GM19043 (cell line): ENCODE data around the gene COA5.

Experiments
- ATAC-seq: cut with Tn5 transposase; IDR thresholded peaks from one replicate; pipeline ENCODE4 v1.9.1; 2021; ENCODE audit warnings: low read depth; ENCODE audit not compliant: unreplicated experiment

COA5 gene

GRCh38 chr2:98573426-98573825, 34.9 kb downstream of the COA5 start:
- no peak for ATAC-seq

GRCh38 chr2:98572676-98573075, 35.6 kb downstream of the COA5 start:
- no peak for ATAC-seq

DNA sequence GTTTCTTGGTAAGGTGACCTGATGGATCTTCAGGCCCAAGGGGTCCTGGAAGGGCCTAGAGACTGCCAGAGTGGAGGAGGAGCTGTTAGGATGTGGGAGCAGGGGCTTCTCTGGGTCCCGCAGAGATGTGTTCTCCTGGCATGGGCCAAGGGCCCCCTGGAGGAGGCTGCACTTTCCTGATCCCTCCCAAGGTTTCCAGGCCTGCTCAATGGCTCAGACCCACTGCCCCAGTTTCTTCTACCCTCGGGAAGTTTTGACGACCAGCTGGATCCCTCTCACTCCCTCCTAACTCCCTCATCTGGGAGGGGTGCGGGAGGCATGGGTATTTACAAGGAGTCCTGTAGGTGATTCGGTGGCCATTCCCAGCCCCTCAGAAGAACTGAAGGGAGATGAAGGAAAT, 36.1 kb downstream of the COA5 start:
- ATAC-seq: no peak

DNA sequence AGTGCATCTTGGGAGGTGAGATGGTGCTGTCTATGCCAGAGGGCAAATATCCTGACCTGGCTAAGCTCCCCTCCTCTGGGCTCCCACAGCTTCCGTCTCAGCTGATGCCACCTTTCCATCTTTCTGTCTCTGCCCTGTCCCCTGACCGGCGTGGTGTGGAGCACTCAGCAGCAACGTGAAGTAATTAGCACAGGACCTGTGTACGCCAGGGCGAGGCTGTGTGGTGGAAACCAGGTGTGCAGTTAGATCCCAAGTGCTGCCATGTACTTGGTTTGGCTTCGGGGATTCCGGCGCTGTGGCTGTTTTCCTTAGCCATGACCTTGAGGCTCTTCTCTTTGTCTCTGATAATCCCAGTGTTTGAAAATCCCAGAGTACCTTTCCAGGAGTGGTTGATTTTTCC, 36.5 kb downstream of the COA5 start:
- no peak for ATAC-seq

DNA sequence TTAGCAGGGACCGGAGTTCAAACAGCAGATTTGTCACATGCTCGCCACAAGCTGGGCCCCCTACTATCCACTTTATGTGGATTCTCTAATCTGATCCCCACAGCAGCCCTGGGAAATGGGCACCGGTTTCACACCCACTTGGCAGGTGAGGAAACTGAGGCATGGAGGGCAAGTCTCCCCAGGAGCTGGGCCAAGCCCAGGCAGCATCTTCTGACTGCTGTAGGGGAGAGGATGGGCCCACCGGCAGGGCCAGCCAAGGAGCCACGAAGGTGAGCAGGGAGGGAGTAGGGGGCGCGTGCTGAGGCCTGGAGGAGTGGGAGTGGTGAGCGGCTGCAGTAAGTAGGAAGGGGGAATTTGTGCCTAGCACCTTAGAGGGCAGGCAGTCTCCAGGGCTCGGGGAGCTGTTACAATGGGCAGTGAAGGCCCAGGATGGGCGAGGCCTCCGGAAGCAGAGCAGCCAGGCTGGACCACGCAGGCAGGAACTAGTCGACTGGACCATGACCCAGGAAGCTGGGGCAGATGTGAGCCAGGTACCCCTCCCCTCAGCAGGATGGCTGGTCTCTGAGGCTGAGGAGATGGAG, 37.1 kb downstream of the COA5 start:
- ATAC-seq: no peak

- no peak for ATAC-seq
Measured at GRCh38 chr2:98570356-98570755, 38.0 kb downstream of the COA5 start.

DNA sequence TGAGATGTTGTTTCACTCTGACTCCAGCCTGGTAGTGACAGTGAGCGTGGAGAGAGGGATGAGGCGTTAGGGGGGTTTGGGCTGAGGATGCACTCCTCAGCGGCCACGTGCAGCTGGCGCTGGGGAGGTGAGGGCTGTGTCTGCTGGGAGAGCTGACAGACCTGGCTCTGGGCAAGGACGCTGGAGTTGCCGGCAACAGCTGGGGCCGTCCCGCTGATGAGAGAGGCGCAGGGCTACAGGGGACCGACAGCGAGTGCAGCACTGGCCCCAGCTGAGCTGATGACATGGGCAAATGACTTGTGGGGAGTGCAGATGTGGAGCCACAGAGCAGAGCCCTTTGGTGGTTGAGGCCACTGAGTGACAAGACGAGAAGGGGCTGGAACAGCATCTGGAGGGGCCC, 38.4 kb downstream of the COA5 start:
- ATAC-seq: no peak

DNA sequence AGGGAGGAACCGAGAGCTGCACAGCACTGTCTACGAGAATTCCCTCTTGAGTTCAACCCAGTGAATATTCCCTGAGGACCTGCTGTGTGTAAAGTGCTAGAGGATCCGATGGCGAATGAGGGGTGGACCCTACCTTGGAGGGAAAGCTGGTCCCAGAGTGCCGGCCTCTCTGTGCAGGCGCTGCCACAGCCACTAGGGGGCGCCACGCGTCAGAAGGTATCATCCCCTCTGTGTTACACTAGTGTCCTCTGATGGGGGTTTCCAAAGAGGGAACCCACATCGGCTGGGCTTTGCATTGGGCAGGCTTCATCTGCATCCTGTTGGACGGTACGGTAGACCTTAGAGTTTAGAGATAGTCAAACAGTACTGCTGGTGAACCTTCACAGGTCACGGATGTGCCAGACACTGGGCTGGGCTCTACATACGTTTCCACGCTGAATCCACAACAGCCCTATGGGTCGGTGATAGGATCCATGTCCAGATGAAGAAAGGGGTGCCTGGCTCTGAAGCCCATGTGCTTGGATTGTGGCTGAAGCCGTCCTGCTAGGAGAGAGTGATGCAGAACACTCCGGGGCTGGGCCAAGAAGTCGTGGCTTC, 39.0 kb downstream of the COA5 start:
- ATAC-seq: peak; percentile 74

- no peak for ATAC-seq
Measured at GRCh38 chr2:98568161-98568956, 40.0 kb downstream of the COA5 start.

DNA sequence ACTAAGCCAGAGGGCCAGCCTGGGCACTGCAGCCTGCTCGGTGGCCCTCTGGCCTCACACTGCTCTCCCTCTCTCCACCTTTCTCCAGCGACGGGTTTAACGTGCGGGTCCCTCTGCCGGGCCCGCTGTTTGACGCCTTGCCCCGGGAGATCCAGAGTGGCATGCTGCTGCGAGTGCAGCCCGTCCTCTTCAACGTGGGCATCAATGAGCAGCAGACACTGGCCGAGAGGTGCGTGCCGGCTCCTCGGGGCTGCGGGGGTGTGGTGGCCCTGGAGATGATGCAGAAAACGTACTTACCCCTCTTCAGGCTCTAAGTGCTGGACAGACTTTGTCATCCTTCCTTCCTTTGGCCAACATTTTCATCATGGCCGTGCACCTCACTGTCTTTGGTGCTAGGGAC, 42.4 kb downstream of the COA5 start:
- ATAC-seq: no peak

GRCh38 chr2:98565286-98565860, 42.9 kb downstream of the COA5 start:
- ATAC-seq: no peak

- ATAC-seq: no peak
Measured at GRCh38 chr2:98564541-98565132, 43.7 kb downstream of the COA5 start.

DNA sequence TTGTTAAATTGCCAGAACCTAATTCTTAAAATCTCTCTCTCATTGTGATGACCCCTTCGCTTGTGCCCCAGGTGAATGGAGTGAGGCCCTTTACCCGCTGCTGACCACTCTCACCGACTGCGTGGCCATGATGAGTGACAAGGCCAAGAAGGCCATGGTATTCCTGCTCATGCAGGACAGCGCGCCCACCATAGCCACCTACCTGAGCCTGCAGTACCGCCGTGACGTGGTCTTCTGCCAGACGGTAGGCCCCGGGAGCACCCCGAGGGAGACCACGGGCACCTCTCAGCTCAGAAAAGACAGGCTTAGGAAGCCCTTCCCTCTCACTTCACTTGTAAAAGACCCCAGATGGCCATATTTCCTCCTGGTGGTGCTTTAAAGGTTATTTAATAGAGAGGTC, 44.9 kb downstream of the COA5 start:
- no peak for ATAC-seq

DNA sequence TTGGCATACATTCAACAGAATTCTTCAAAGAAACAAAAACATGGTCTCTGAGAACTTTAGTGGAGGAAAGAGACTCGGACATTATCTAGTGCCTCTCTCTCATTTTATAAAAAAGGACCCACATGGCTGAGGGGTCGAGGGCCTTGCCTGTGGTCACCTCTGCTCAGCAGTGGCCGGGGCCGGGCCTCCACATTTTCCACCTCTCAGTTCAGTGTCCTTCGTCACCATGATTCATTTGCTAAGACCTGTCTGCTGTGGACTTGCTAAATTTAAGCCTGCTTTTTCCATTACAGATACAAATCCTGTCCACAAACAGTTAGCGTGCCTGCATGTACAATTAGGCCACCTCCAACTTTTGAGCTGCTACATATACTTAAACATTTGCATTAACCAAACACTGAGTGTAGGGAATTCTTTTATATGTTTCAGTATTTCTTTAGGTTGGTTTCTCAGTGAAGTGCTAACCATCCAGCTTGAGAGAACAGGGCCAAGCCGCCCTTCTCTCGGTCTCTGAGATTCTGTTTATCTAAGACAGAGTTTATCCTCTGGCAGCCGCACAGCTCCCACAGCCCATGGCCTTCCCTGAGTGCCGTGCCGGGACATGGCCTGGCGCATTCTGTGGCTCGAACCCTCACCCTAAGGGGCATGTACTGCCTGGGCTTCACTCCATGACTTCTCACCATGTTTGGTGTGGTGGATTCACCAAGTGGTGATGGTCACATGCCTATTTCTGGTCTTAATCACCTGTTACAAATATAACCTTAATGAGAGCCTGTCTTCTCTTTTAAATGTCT, 46.2 kb downstream of the COA5 start:
- ATAC-seq: no peak

DNA sequence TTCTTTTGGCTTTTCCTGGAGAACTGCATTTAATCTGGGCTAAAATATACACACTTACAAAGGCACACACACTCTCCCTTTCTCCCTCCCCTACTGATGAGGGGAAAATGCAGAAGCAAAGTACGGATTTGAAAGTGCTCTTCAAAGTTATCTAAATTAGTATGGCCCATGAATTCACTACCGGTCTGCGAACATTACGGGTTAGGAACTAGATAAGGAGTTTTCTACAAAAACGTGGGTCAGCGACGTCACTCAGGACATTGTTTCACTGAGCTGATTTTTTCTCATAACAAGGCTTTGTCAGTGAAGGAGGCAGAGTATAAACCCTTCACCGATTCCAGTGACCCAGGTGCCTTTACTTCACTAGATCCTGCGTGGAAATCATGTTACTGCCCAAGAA, 47.3 kb downstream of the COA5 start:
- ATAC-seq: no peak

DNA sequence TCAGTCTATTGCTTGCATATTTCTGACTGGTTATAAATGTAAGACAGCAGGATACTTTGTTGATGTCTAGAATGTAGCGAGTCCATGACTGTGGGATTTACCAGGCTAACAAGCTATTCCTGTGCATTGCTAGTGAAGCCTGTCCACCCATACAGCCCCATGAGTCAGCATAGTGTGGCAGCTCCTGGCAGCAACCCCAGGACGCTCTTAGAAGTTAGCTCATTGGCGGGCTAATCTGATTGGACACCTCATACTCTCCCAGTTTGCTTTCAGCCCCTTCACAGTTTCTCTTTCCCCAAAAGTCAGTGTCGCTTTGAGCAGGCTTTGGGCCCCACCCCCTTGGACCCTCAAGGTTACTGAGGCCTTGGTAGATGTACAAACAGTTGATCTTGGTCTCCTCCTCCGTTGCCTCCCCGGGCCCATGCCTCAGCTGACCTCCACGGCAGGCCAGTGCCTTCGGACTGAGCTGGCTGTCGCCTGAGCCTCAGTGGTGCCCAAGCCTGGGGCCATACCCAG, 48.0 kb downstream of the COA5 start:
- ATAC-seq: no peak

DNA sequence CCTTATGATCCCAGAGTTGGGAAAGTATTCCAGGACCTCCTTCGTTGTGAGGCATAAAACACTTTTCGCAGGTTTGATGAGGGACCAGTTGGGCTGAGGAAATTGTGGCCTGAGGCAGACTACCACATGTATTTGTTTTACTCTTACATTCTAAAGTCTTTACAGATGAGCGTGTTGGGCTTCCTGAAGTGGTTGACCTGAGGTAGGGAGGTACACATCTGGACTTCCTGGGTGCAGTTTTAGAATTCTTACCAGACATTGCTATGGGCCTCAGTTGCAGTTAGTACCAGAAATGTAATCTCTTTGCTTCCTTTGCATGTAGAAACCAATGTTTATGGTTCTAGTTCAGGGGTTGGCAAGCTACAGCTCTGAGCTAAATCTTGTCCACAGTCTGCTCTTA, 48.7 kb downstream of the COA5 start:
- ATAC-seq: no peak

DNA sequence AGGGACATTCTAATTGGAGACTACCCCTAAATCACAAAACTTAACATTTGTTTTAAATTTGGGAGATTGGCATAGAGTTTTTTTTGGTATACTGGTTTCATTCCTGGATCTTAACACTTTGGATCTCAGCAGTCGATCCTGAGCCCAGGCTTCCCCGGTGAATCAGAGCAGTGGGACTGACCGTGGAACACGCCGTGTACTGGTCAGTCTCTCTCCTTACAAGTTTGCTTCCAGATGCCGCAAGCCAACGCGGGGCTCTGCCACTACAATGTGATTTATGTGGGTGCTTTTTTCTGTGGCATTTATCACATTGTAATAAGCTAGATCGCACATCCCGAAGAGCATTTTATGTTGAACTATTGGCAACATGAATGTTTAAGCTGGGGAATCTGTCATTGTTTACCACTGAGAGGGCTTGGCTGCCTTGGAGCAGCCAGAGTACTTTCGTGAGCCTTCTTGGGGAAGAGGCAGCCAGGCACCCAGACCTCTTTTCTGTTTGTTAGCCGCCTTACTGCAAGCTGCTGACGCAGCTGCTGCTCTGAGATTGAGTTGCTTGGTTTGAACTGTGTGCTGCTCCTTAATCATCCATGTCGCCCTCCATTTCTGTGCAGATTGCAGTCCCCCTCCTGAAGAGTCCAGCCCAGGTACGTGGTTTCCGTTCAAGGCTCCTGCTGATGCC, 49.3 kb downstream of the COA5 start:
- ATAC-seq: no peak

- peak; percentile 91 for ATAC-seq
Measured at GRCh38 chr2:98556344-98557033, 51.8 kb downstream of the COA5 start.
